GM19035 (cell line): Measurements from ENCODE around the gene DPPA2.

Experiments
- ATAC-seq: cut with Tn5 transposase; IDR thresholded peaks from one replicate; pipeline ENCODE4 v1.9.1; 2021; ENCODE audit not compliant: unreplicated experiment

Gene DPPA2

GRCh38 chr3:109325657-109326056 lies 9.3 kb upstream of the DPPA2 start:
- no peak for ATAC-seq

DNA sequence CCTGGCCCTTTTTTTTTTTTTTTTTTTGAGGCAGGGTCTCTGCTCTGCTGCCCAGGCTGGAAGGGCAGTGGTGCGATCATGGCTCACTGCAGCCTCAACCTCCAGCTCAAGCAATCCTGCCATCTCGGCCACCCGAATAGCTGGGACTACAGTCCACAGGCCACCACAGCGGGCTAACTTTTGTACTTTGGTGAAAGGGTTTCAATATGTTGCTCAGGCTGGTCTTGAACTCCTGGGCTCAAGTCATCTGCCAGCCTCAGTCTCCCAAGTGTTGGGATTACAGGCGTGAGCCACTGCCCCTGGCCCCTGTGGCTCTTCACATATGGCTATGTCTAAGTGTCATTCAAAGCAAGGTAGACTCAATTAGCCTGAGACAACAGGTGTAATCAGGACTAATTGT lies 8.8 kb upstream of the DPPA2 start:
- no peak for ATAC-seq

DNA sequence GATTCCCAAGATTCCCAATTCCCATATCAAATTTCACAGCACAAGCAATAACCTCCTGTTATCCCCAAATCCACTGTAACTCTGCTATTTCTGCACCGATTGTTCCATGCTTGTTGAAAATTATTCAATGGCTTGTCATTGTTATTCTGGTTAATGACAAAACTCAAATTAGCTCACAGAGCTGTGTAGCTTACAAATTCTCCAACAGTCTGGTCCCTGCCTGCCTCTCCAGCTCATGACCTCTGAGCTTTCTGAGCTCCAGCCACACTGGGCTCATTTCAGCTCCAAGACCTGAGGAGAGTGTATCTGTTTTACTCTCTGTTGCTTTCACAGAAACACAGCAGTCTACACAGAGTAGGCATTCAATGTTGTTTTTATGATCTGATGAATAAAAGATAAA lies 3.3 kb downstream of the DPPA2 start:
- no peak for ATAC-seq

DNA sequence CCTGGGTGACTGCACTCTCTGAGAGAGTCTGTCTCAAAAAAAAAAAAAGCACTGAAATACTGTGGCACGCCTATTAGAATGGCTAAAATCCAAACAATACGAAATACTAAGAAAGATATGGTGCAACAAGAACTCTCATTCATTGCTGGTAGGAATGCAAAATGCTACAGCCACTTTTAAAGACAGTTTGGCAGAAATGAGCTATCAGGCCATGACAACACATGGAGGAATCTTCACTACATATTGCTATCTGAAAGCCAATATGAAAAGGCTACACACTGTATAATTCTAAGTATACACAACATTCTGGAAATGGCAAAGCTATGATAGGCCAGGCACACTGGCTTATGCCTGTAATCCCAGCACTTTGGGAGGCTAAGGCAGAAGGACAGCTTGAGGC lies 18.8 kb downstream of the DPPA2 start:
- ATAC-seq, result no peak

- ATAC-seq, result no peak
Observed at GRCh38 chr3:109284071-109284470, 32.2 kb downstream of the DPPA2 start.

DNA sequence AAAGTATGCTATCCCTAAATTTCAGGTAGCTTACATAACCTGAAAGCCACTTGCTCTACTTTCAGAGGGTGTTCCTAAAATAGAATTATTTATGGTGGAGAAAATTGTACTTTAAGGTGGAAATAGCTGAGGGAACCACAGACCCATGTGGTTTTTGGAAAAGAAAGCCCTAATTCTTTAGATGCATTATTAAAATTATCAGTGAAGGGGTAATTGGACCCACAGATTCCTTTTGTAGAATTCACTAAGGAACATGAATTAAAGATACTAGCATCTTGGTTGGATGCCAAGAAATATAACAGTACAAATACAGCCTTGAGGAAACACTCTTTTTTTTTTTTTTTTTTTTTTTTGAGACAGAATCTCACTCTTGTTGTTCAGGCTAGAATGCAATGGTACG lies 37.8 kb downstream of the DPPA2 start:
- ATAC-seq, result no peak

DNA sequence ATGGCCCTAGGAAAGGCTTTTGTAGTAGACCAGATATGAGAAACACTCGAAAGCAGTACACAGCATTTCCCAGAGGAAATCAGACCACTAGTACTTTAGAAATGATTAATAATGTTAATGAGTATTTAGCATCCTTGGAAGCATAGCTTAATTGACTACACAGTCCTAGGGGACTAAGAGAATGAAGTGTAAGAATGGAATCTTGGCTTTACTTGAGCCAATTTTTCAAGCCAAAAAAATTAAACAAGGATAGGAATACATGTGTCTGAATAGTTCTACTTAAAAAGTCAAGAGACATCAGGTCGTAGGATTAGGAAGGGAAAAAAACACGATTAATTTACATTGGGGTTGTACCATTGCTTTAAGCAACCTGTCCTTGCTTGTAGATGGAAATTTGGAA lies 38.2 kb downstream of the DPPA2 start:
- ATAC-seq, result no peak

GRCh38 chr3:109275702-109276293 lies 40.5 kb downstream of the DPPA2 start:
- ATAC-seq, result no peak

DNA sequence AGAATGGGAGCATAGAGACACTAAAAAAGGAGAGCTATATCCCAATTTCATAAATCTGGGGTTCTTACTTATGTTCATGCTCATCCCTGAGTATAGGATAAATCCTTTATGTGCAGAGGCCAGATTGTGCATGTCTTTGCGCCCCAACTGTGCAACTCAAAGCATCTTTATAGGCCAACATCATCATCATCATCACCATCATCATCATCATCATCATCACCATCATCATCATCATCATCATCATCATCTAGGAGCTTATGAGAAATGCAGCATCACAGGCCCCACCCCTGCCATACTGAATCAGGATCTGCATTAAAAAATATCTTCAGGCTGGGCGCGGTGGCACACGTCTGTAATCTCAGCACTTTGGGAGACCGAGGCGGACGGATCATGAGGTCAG lies 45.5 kb downstream of the DPPA2 start:
- no peak for ATAC-seq

DNA sequence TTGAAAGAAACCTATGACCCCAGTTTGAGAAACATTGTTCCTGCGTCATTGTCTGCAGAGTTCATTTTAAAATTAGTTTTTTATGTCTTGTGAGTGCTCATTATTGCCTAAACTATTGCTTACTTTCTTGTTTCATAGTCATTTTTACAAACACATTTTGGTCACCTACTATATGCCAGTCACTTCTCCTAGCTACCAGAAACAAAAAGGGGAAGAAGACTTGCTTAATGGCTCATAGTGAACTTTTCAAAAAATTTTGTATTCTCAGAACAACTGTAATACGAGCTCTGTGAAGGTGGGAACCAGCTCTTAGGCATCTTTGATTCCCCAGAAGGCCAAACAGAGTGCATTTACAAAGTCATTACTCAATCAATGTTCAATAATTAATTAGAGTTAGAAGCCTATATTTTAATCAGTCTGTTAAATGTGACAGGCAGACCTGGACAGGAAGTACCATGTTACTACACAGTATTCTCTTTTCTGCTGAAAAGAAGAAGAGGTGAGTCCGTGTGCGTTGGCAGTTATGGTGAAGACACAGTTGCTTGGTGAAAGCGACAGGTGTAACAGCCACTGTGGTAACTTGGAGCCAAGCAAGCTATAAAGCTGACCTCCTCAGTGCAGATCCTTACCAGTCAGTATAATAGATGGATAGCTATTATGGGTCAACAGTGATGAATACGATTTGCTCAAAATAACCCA lies 46.6 kb downstream of the DPPA2 start:
- ATAC-seq, result no peak

DNA sequence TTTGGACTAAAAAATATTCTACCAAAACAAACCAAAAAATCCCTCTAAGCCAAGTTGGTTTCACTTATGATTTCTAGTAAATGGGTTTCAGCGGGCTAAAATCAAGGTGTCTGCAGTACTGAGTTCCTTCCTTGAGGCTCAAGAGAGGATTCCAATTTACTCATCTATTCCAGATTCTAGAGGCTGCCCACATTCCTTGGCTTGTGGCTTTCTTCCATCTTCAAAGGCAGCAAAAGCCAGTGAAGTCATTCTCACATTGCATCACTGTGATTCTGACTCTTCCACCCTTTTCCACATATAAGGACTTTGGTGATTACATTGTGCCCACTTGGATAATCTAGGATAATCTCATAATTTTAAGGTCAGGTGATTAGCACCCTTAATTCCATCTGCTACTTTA lies 48.1 kb downstream of the DPPA2 start:
- ATAC-seq, result no peak

DNA sequence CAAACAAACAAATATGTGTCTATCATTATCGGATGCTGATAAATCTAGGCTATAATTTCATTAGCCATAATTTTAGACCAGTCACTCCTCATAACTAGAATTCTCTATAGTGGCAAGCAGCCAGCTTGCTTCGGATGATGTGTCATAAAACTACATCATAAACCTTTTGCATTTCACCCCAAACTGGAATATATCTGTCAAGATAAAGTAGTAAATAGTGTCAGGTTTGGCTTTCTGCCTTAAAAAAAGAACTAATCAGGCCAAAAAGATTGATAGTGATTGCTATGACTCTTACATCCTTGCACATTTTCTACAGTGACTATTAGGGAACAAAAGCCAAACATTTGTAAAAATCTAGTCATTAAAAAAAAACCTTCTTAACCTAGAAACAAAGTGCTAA lies 51.0 kb downstream of the DPPA2 start:
- ATAC-seq, result no peak

DNA sequence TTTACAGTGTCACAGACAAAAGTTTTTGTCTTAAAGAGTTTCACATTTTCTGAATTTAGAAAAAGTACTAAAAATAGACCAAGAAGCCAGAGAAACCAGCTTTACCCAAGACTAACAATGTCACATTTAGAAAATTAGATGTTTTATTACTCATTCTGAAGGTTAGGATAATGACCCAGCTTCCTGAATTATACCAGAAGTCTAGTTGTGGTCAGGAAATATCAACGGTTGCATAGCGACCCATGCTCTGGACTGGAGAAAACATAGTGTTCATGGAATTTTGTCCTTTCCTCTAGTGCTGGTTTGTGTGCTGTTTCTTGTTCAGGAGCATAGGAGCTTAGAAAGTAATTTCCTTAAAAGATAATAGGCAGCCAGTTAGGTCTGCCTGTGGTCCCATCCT lies 59.0 kb downstream of the DPPA2 start:
- ATAC-seq, result no peak

DNA sequence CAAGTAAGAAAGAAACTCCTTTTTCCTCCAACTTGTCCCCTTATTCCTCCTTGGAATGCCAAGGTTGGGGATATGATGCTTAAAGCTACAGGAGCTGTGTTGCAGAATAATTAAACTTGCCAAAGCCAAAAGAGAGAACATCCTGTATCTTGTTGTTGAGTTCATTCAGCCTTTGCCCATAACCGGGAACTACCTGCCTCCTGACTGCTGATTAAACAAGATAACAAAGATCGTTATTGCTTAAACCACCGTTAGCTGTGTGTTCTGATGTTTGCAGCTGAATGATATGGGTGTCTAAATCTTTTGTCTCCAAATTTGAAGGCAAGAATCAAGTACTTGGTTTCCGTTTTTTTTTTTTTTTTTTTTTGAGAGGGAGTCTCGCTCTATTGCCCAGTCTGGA lies 61.5 kb downstream of the DPPA2 start:
- no peak for ATAC-seq

- ATAC-seq, result no peak
Observed at GRCh38 chr3:109252641-109253040, 63.7 kb downstream of the DPPA2 start.
